Ammon's horn (tissue), 1 donor: Measurements from ENCODE around the gene HOXC12.

Source experiments
- DNase-seq: peaks from one replicate; pipeline ENCODE4 v3.0.0-alpha.2; 2016; ENCODE audit warnings: low spot score

Gene HOXC12, protein sequence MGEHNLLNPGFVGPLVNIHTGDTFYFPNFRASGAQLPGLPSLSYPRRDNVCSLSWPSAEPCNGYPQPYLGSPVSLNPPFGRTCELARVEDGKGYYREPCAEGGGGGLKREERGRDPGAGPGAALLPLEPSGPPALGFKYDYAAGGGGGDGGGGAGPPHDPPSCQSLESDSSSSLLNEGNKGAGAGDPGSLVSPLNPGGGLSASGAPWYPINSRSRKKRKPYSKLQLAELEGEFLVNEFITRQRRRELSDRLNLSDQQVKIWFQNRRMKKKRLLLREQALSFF

GRCh38 chr12:53954694-53955035 is at the start of gene HOXC12:
Gene HOXC12 (plus strand): TSS chr12:53954903. CDS start chr12:53954930, 27 bp downstream.
- DNase-seq, result no peak

GRCh38 chr12:53907103-53907502 is 47.6 kb upstream of the HOXC12 start:
- DNase-seq, result no peak

GRCh38 chr12:53916788-53917655 is 37.7 kb upstream of the HOXC12 start:
- DNase-seq, result no peak

DNA sequence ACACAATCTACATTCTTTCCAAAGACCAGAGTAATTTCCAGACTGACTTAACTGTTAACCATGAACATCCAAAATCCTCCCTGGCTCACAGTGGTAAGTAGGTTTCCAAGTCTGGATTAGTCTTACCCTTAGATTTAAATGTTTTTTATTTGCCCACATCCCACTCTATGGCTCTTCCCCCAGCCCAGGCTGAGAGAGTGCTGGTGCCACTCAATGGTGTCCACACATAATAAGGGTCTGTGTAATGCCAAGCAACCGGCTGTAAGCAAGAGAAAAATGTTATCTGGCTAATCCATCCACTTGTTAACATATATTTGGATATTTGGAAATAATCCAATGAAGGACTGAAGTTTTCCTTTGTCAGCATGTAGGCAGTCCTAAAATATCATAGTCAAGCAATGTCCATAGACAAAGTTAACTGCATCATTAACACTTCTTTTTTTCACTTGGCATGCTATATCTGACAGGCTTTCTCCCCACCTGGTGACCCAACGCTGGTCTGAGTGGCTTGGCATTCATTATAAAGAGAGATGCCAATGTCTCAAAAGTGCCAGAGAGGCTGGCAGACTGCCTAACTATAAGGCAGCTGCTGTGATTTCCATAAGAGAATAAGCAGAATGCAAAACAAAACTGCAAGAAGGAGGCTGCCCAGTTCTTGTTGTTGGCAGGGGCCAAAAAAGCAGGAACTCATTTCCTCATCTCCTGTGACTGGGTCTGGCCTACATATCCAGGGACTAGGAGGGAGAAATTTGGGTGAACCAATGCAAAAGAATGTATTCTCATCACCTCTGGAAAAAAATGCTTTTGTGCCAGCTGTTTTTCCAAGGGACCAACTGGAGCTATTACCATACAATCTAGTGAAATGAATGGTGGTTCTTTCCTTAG is 29.9 kb upstream of the HOXC12 start:
- no peak for DNase-seq

DNA sequence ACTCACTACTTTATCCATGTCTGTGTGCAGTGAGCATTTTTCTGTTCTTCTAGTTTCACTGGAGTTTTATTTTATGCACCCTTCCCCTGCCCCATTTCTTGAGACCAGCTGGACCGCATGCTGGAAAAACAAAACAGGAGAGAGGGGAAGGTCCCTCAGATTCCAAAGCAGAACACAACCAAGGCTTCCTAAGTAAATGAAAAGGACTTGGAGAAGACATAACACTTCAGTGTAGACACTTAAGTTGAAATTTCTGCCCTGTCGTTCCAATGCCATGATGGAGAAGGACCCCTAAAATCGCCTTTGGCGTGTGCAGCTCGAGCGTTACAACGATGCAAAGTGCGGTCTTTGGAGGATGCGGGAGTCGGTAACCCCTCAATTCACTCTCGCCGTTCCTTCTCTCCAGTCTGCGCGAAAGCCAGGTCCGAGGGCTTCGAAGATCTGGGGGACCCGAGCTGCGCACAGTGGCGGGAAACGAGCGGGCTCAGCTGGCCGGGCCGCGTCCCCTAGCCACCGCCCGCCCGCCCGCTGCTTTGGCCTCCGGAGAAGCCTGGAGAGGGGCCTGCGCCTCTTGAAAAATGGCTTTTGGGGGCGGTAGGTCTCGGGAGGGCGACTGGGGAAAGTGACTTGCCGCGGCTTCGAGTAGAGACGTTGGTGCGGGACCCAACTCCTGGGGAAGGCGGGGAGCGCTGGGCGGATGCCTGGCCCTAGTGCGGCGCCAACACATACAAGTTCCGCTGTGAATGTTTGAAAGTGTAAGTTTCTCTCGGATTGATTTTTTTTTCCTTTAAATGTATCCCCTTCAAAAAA is 27.3 kb upstream of the HOXC12 start:
- no peak for DNase-seq

DNA sequence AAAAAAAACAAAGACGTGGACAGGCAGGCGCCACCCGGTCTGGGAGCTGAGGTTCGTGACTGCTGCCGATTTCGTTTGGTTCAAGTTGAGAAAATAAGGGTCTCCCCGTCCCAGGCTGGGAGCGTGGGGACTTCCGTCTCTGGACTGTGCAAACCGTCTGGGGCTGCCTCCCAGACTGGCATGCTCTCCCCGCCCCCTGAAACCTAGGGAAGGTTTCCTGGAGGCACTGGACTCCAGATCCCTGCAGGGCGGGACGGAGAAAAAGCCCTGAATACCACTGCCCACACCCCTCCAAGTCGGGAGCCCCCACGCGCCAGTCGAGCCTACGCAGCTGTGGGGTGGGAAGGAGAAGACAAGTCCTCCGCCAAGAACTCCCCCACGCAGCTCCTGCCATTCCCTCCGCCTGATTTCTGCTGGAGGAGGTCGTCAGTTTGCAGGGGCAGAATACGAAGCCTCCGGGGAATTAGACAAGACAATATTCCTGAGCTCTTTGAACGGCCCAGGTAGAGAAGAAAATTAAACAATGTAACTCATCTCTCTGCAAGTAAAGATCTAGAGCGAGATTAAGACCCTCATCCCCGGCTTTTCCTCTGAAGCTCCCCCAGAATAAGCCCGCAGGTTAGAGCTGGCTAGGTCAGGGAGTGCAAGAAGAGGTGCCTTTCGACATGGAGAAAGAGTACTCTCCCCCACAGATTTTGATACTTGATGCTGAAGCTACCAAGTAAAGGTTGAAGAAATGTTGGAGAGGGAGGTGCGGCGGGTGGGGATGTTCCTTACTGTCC is 26.5 kb upstream of the HOXC12 start:
- no peak for DNase-seq

DNA sequence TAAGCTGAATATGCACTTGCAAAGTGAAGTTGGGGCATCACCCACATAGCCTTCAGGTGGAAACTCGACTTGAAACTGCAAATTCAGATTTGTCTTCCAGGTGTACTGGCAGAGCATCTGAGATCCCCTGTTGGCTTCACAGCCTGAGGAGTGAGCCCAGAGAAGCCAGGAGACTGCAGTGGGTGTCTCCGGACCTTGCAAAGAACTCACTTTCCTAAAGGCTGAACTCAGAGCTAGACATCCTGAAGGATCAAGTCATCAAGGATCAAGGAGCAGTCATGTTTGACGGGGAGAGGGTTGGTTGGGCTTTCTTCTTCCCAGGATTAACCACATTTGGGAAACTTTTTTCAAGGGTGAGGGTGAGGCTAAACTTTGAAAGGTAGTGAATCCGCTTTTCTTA is 25.2 kb upstream of the HOXC12 start:
- no peak for DNase-seq

GRCh38 chr12:53930591-53931255 is 24.0 kb upstream of the HOXC12 start:
- DNase-seq, result no peak

GRCh38 chr12:53931844-53932581 is 22.7 kb upstream of the HOXC12 start:
- no peak for DNase-seq

GRCh38 chr12:53932915-53933314 is 21.8 kb upstream of the HOXC12 start:
- no peak for DNase-seq

- no peak for DNase-seq
These were observed 19.0 kb upstream of the HOXC12 start for GRCh38 chr12:53935383-53936341.

GRCh38 chr12:53937099-53937498 is 17.6 kb upstream of the HOXC12 start:
- no peak for DNase-seq

- no peak for DNase-seq
These were observed 16.9 kb upstream of the HOXC12 start for GRCh38 chr12:53937596-53938325.

GRCh38 chr12:53938326-53939140 is 16.2 kb upstream of the HOXC12 start, which contains the start of gene HOXC13:
Gene HOXC13 (plus strand): TSS chr12:53938831. CDS start chr12:53938907, 76 bp downstream.
- DNase-seq, result no peak

- no peak for DNase-seq
These were observed 15.3 kb upstream of the HOXC12 start for GRCh38 chr12:53939141-53940108.
